WTC11 (cell line): ENCODE measurements around the gene IL1RAPL1.

Experiments
- ESRRA ChIP-seq: sonication (generic); formaldehyde crosslinking; IDR thresholded peaks from 2 replicates; pipeline ENCODE4 v1.8.1; 2022; ENCODE audit warnings: mild to moderate bottlenecking, missing genetic modification reagents, borderline replicate concordance
- ZBTB43 ChIP-seq: sonication (generic); formaldehyde crosslinking; IDR thresholded peaks from 2 replicates; pipeline ENCODE4 v1.8.1; 2023; ENCODE audit warnings: mild to moderate bottlenecking, missing genetic modification reagents
- ZNF232 ChIP-seq: sonication (generic); formaldehyde crosslinking; IDR thresholded peaks from 2 replicates; pipeline ENCODE4 v1.8.0; 2022; ENCODE audit warnings: mild to moderate bottlenecking, missing genetic modification reagents

DNA sequence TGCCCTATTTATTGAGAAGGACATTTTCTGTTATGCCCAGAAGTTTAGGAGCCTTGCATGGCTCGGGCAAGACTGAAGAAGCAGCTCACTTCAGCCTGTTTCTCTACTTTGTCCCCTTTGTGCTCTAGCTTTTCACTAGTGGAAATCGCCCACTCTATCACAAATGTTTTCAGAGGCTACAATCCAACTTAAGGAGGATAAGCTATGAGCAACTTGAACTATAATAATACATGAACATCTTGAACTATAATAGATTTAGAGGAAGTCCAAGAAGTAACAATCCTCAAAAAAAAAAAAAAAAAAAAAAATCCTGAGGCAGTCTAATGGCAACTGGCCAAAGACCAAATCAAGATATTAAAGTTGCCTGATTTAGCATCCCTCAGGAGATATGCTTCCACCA is 452.3 kb downstream of the IL1RAPL1 start:
- TF ChIP-seq ZBTB43 (CRISPR knock-in tag) (no peak), ESRRA (CRISPR knock-in tag) (no peak), ZNF232 (CRISPR knock-in tag) (no peak)
